Kidney (tissue), 14 donors: Measurements from ENCODE around the gene GPR152. TPM values are rescaled to one million over a fixed set of nuclear protein-coding genes. Genes with fewer than 3 reads are reported as not detected.

Source experiments
- DNase-seq, 5 donors: peaks; one replicate each; pipeline ENCODE4 v3.0.0-alpha.2; 2013 to 2020
- FAIRE-seq: peaks from 2 replicates; lab custom pipeline; 2012; peaks lifted over from hg19 to GRCh38; lab: Jason Lieb, UNC
- H3K27ac ChIP-seq, 2 donors: one replicate each; pipeline ENCODE4 v1.7.0; 2013; ENCODE audit warnings: low read depth in 2 of 2, low read length in 2 of 2, inconsistent platforms in 1 of 2
- H3K27me3 ChIP-seq: one replicate; pipeline ENCODE4 v1.7.1; 2013; ENCODE audit warnings: low read length, inconsistent platforms; ENCODE audit not compliant: control insufficient read depth, insufficient read depth
- H3K36me3 ChIP-seq, 3 donors: one replicate each; pipeline versions ENCODE4 v1.7.0 to v1.7.1; 2013; ENCODE audit warnings: low read length in 3 of 3, control low read depth in 1 of 3, inconsistent platforms in 1 of 3; ENCODE audit not compliant: insufficient read depth in 3 of 3, control insufficient read depth in 2 of 3
- H3K4me1 ChIP-seq, 3 donors: one replicate each; pipeline versions ENCODE4 v1.7.0 to v1.7.1; 2013; ENCODE audit warnings: low read length in 3 of 3, inconsistent platforms in 1 of 3, low read depth in 1 of 3; ENCODE audit not compliant: control insufficient read depth in 2 of 3, insufficient read depth in 2 of 3
- H3K4me3 ChIP-seq, 3 donors: one replicate each; pipeline versions ENCODE4 v1.7.0 to v1.8.1; 2013; ENCODE audit warnings: low read length in 3 of 3, control low read depth in 1 of 3, inconsistent platforms in 1 of 3
- H3K9ac ChIP-seq, 3 donors: one replicate each; pipeline versions ENCODE4 v1.7.0 to v1.7.1; 2013; ENCODE audit warnings: low read length in 3 of 3, control low read depth in 1 of 3, inconsistent platforms in 1 of 3
- H3K9me3 ChIP-seq, 3 donors: one replicate each; pipeline versions ENCODE4 v1.7.0 to v1.7.1; 2013; ENCODE audit warnings: low read length in 3 of 3, control low read depth in 1 of 3, inconsistent platforms in 1 of 3; ENCODE audit not compliant: control insufficient read depth in 2 of 3, insufficient read depth in 1 of 3
- CTCF ChIP-seq: IDR thresholded peaks from 3 replicates; pipeline ENCODE4 v1.5.1; 2012; ENCODE audit warnings: mild to moderate bottlenecking, moderate library complexity, borderline replicate concordance; ENCODE audit not compliant: insufficient read depth; ENCODE audit errors: extremely low read depth
- intact Hi-C: fragments of 100-400 bp; cut with DNase I; formaldehyde crosslinking; loops from one replicate; pipeline ENCODE4 v1.11.1; 2022
- polyA plus RNA-seq: library from polyadenylated mRNA; stranded (reverse); fragments of 350-450 nt; fragmentation: Illumina TruSeq; extraction: RNeasy Lipid Tissue Mini Kit (QIAGEN cat#74804); gene quantifications from one replicate; pipeline ENCODE4 v1.2.3, GENCODE V29; 2014; ENCODE audit warnings: low read depth, low replicate concordance; ENCODE audit not compliant: insufficient read depth
- total RNA-seq: library from RNA; stranded (reverse); fragmentation: NEBNext Ultra II Directional; extraction: Animal tissue kit (Norgen Biotek cat#: 25700); gene quantifications from one replicate; pipeline ENCODE4 v1.2.1, GENCODE V29; 2021
- donor health status: control.
- donor health status: control.
- donor health status: control.
- donor health status: control.
- donor health status: control.
- donor health status: DM: yes; HTN: yes; CAD: no.
- donor health status: Normal renal cell carcinoma (clear cell type).

The GPR152 gene
- total and polyA plus RNA-seq, 2 donors from 2014 or later: not detected

- no peaks in the 10 kb centered on the region for H3K27me3 ChIP-seq
- no peak overlapping the region for H3K27ac ChIP-seq
- no peaks in the 10 kb centered on the region for H3K9me3 ChIP-seq
- H3K36me3 ChIP-seq: peaks cover 0 to 17% (median 2%) of the 10 kb centered on the region in 3 donors
- FAIRE-seq (no peak), DNase-seq (peak in 1 of 5 donors; percentile 71)
- intact Hi-C loops: no loop called here
- H3K4me1 ChIP-seq: no peaks in the 10 kb centered on the region
- H3K4me3 ChIP-seq: no peak overlapping the region
- H3K9ac ChIP-seq: no peak overlapping the region
- TF ChIP-seq CTCF: no peak
These were observed 39.7 kb upstream of the GPR152 start for GRCh38 chr11:67492069-67492727.

GRCh38 chr11:67491276-67492068, 38.9 kb upstream of the GPR152 start:
- H3K9ac ChIP-seq: no peak overlapping the region
- H3K27ac ChIP-seq: no peak overlapping the region
- H3K36me3 ChIP-seq: peaks cover 0 to 17% (median 2%) of the 10 kb centered on the region in 3 donors
- intact Hi-C loops: no loop called here
- no peak for FAIRE-seq
- no peaks in the 10 kb centered on the region for H3K9me3 ChIP-seq
- H3K4me3 ChIP-seq: no peak overlapping the region
- no peaks in the 10 kb centered on the region for H3K4me1 ChIP-seq
- H3K27me3 ChIP-seq: no peaks in the 10 kb centered on the region
- TF ChIP-seq CTCF: no peak
- DNase-seq: peak in 1 of 5 donors; percentile 51

- DNase-seq: peak in 1 of 5 donors; percentile 68
- Histone ChIP-seq H3K27ac (no peak overlapping the region), H3K9me3 (no peaks in the 10 kb centered on the region), H3K4me3 (no peak overlapping the region), H3K36me3 (peaks cover 0 to 17% (median 2%) of the 10 kb centered on the region in 3 donors), H3K4me1 (no peaks in the 10 kb centered on the region), H3K9ac (no peak overlapping the region), H3K27me3 (no peaks in the 10 kb centered on the region)
- FAIRE-seq: no peak
- intact Hi-C loops: no loop called here
- no peak for TF ChIP-seq CTCF
These were observed 38.2 kb upstream of the GPR152 start for GRCh38 chr11:67490727-67491065.
